GM18907 (cell line): Measurements from ENCODE around the gene IGSF9B.

ENCODE experiments used
- ATAC-seq: cut with Tn5 transposase; IDR thresholded peaks from one replicate; pipeline ENCODE4 v1.9.1; 2021; ENCODE audit warnings: mild to moderate bottlenecking, moderate library complexity; ENCODE audit not compliant: unreplicated experiment

Gene IGSF9B

GRCh38 chr11:133938166-133938565 is 18.6 kb downstream of the IGSF9B start:
- ATAC-seq, result no peak

GRCh38 chr11:133937468-133937867 is 19.3 kb downstream of the IGSF9B start:
- ATAC-seq, result no peak

DNA sequence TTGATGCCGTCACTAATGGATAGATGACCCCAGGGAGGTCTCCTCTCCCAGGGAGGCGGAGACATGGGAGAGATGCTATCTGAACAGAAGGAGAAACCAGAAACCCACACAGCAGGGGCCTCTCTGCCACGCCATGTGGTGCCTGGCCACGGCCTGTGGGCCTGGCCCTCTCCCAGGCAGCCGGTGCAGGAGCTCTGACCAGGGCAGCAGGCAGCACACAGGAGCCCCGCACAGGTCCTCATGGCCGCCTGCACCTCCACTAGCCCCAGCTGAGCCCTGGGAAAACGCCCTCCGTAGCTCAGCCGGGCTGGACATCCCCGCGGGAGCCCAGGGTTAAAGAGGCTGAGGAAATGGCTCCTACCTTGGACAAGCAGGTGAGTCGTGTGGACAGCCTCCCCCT is 19.8 kb downstream of the IGSF9B start:
- no peak for ATAC-seq

- ATAC-seq, result no peak
Observed at GRCh38 chr11:133936592-133936991, 20.2 kb downstream of the IGSF9B start.

DNA sequence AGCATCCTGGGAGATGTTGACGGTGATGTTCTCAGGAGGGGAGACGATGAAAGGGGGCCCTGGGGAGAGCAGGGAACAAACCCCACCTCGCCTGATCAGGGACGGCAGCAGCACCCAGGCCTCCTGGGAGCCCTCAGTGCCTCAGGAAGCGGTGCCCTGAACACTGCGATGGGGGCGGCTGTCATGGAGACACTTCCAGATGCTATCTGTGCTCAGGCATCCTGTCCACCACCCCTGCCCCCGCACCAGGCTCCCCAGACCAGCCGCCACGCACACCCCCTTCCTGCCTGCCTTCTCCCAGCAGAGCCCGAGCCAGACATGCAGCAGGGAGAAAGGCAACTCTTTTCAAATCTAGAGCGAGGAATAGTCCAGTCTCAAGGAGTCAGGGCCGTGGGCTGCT is 20.6 kb downstream of the IGSF9B start:
- no peak for ATAC-seq

- ATAC-seq, result no peak
Observed at GRCh38 chr11:133935551-133935910, 21.2 kb downstream of the IGSF9B start.

GRCh38 chr11:133934599-133935550 is 21.9 kb downstream of the IGSF9B start:
- no peak for ATAC-seq

DNA sequence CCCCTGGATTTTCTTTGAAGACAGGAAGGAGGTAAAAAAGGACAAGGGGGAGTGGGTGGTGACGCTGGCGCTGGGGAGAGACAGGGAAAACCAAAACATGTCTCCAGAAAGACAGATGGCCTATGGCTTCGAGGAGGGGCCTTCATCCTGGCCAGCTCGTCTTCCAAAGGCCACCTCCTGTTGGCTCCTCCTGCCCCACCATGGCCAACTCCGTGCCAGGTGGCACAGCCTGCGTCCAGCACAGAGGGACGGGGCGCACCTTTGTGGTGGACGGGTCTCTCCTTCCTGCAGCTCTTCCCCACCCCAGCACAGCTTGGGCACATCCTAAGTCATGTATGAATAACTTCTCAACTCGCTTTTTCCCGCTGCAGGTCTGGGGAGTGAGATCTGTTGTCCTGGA is 22.7 kb downstream of the IGSF9B start:
- ATAC-seq, result no peak

DNA sequence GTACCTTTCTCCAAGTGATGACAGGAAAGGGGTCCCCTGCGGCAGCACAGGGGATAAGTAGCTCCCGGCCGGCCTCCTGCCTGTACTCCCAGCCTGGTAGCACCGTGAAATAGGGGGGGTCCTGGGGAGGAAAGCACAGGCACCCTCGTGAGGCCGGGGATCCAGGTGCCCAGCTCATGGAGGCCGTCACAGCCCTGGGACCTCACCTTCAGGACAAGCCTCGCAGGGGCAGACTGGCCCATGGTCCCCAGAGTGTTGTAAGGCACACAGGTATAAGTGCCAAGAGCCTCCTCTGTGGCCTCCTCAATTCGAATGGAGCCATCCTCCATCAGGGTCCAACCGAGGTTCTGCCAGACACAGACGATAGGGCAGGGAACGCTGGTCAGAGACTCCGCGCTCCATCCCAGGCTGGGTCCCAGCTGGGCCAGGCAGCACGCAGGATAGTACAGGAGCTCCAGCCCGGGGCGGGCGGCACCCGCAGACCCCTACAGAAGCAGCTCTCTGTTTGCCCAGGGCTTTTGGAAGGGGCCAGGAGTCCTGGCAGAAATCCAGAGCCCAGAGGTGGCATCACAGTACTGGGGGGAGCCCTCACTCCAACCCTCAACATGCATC is 25.2 kb downstream of the IGSF9B start:
- ATAC-seq, result no peak

DNA sequence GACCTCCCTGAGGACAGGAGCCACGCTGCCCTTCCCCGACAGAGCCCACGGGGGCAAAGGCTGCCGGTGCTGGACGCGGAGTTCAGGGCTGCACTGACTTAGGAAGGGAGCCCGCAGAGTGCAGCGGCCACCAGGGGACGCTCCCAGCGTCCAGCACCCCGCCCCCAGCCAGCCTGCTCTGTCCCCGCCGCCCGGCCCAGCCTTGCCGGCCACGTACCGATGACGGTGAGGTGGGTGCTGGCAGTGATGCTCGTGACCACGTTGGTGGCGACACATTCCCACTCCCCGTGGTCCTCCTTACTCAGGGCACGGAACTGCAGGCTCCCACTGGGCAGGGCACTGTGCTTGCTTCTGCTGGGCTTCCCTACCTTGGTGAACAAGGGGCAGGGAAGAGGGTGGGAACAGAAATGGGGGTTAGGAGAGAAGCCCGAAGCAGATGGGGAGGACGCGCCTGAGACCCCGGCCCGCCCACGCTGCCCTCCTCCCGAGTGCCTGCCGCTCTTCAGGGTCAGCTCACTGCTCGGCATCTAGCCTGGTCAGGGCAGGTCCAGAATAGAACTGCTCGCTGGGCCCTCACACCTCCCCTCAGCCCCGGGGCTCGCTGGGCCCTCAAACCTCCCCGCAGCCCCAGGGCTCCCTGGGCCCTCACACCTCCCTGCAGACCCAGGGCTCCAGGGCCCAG is 25.9 kb downstream of the IGSF9B start:
- ATAC-seq, result no peak

GRCh38 chr11:133930053-133930766 is 26.6 kb downstream of the IGSF9B start:
- no peak for ATAC-seq

DNA sequence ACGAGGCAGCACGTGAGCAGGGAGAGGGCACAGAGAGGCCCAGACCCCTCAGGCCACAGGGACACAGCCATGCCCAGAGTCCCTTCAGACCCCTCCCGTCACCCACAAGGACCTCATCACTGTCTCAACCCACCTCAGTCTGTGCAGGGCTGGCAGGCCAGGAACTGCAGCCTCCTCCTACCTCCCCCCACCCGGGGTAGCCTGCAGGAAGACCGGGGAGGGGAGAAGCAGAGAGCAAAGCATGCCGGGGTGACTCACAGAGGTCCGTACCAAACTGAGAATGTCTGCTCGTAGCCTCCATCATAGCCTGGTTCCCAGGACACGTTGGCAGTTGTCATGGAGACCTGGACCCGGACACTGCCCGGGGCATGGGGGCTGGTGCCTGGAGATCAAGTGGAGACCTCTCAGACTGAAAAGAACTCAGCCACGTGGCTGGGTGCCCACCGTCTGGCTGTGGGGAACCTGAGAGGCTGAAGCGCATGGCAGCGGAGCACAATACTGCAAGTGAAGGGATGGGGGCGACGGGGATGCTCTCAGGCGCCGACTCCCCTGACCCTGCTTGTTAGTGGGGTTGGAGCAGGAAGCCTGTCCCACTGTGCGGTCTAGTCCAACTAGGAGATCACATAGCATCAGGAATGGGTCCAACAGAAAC is 27.2 kb downstream of the IGSF9B start:
- ATAC-seq, result no peak

DNA sequence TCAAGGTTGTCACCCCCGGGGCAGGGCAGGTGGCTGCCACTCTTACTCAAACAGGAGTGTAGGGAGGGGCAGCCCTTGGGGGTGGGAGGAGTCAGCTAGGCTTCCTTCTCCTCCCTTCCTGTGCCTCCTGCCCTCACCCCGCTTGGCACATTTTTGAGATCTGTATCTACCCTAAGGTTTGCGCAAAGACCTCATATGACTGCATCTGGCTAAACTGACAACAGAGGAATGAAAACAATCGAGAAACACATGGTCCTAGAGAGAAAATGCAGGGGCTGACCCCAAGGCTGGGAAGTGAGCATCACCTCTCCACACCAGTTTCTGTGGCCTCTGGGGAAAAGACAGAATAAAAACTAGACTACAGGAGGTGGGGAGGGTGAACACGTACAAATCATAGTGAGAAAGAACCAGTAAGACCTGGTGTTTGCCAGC is 28.1 kb downstream of the IGSF9B start:
- no peak for ATAC-seq

GRCh38 chr11:133927690-133928627 is 28.8 kb downstream of the IGSF9B start:
- peak; percentile 83 for ATAC-seq

DNA sequence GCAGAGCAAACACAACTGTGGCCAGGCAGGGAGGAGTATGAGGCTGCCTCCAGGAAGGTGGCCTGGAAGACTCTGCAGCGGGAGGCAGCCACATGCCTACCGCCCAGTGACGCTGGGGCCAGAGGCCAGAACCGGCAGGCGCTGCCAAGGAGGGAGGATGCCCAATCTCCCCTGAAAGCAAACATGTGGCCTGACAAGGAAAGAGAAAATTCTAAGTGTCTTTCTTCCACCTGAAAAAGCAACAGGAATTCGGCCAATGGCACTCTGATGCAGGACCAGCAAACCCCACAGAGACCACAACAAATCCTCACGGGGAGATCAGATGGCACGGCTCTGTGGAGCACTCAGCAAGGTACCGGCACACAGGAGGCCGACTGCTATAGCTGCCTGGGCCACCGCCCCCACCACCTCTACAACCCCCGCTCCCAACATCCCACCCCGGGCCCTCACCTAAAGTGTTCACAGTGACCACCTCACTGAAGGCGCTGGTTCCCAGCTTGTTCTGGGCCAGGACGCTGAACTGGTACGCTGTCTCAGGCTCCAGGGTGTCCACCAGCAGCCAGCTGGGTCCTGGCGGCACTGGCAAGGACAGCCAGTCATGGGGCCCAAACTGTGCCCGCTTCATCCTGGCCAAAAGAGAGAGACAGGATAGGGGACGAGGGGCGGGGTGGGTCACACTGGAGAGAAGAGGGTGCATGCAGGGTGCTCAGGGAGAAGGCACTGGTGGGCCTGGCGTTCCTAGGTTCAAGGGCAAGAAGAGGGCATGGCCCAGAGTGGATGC is 30.1 kb downstream of the IGSF9B start:
- no peak for ATAC-seq

DNA sequence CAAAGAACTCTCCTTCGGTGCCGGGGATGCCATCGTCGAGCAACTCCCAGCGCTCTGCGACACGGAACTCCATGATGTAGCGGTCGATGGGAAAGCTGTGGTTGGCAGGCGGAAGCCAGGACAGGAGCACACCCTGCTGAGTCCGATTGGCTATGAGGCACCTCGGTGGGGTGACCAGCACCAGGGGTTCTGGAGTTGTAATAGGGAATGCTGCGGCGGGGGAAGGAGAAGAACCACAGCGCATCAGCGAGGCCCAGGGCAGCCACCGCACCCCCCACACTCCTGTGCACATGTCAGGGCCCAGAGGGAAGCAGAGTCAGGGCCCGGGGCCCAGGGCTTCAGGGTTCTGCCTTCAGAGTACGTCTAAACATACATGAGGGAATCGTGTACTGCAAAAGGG is 31.0 kb downstream of the IGSF9B start:
- ATAC-seq, result no peak

DNA sequence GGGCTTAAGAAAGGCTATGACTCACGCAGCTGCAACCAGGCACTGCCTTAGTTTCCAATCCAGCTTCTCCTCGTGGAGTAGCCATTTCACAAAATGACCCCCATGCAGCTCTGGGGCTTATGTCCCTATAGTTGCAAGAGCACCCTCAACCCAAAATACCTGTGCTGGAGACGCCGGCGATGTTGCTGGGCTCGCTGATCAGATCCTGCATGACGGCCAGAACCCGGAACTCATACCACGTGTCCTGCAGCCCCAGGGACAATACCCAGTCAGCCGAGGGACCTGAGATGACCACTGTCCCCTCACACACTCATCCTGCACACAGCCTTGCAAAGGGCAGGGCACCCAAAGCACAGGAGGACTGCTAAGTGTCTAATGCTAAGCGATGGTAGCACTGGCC is 32.1 kb downstream of the IGSF9B start:
- ATAC-seq, result no peak

- no peak for ATAC-seq
Observed at GRCh38 chr11:133922078-133922870, 34.5 kb downstream of the IGSF9B start.
